Fibroblast of skin of left biceps (primary cell): Measurements from ENCODE around the gene ANAPC4.
"Not testable (repeated sequence)": the region's sequence is repeated elsewhere in the genome, so short reads cannot be mapped to it uniquely, and the experiment has no call there.

Experiments
- DNase-seq, 2 experiments: peaks; one replicate each; pipeline ENCODE4 v3.0.0-alpha.2; 2013; ENCODE audit warnings: low read depth in 2 of 2

The ANAPC4 gene, protein sequence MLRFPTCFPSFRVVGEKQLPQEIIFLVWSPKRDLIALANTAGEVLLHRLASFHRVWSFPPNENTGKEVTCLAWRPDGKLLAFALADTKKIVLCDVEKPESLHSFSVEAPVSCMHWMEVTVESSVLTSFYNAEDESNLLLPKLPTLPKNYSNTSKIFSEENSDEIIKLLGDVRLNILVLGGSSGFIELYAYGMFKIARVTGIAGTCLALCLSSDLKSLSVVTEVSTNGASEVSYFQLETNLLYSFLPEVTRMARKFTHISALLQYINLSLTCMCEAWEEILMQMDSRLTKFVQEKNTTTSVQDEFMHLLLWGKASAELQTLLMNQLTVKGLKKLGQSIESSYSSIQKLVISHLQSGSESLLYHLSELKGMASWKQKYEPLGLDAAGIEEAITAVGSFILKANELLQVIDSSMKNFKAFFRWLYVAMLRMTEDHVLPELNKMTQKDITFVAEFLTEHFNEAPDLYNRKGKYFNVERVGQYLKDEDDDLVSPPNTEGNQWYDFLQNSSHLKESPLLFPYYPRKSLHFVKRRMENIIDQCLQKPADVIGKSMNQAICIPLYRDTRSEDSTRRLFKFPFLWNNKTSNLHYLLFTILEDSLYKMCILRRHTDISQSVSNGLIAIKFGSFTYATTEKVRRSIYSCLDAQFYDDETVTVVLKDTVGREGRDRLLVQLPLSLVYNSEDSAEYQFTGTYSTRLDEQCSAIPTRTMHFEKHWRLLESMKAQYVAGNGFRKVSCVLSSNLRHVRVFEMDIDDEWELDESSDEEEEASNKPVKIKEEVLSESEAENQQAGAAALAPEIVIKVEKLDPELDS

DNA sequence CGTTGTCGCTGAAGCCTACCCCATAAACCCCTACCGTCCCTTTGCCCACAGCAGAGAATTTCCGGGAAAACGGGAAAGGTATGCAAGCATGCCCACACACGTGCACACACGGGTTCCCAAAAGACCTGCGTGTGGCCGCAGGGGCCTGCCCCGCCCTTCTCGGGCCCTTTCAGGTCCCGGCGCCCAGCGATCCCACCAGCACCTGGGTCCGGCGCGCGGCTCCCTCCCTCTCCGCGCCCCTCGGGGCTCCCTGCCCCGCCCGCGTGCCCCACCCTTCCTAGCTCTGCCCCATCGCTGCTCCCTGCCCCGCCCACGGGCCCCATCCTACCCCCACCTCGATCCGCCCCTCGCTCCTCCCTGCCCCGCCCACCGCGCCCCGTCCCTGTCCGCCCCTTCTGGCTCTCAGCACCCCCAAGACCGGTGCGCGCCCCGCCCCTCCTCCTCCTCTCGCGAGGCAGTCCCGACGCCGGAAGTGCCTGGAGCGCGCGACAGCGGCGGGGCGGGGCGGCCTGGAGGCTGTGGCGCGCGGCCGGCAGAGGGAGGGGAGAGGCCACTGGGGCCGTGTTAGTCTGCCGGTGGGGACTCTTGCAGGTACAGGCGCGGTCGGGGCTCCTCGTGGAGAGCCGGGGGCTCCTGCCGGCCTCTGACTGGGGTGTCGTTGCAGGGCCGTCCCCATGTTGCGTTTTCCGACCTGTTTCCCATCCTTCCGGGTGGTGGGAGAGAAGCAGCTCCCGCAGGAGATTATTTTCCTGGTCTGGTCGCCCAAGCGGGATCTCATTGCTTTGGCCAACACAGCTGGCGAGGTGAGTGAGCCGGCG is at the start of gene ANAPC4:
Gene ANAPC4 (plus strand): TSS at position 510 of the 818 bp plus-strand sequence. CDS start 165 bp downstream, at position 675.
- peak; percentile 73 to 79 for DNase-seq

DNA sequence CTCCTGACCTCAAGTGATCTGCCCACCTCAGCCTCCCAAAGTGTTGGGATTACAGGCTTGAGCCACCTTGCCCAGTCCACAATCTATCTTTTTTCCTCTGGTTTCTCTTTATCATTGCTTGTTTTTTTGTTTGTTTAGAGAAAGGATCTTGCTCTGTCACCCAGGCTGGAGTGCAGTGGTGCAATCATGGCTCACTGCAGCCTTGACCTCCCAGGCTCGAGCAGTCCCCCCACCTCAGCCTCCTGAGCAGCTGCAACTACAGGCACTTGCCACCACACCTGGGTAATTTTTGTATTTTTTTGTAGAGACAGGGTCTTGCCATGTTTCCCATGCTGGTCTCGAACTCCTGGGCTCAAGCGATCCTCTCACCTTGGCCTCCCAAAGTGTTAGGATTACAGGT is 48.6 kb upstream of the ANAPC4 start:
- not testable (repeated sequence) for DNase-seq

DNA sequence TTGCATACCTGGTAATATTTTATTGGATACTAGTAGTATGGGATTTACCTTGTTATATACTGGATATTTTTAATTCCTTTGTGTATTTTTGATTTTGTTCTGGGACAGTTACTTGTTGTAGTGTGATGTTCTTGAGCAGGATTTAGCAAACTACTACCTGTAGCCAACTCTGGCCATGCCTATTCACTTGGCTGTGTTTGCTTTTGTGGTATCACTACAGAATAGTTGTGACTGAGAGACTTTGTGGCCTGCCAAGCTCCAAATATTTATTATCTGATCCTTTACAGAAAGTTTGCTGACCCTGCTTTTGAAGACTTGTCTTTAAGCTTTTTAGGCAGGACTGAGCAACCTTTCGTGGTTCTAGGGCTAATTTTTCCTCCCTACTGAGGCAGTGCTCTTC is 46.7 kb upstream of the ANAPC4 start:
- no peak for DNase-seq

DNA sequence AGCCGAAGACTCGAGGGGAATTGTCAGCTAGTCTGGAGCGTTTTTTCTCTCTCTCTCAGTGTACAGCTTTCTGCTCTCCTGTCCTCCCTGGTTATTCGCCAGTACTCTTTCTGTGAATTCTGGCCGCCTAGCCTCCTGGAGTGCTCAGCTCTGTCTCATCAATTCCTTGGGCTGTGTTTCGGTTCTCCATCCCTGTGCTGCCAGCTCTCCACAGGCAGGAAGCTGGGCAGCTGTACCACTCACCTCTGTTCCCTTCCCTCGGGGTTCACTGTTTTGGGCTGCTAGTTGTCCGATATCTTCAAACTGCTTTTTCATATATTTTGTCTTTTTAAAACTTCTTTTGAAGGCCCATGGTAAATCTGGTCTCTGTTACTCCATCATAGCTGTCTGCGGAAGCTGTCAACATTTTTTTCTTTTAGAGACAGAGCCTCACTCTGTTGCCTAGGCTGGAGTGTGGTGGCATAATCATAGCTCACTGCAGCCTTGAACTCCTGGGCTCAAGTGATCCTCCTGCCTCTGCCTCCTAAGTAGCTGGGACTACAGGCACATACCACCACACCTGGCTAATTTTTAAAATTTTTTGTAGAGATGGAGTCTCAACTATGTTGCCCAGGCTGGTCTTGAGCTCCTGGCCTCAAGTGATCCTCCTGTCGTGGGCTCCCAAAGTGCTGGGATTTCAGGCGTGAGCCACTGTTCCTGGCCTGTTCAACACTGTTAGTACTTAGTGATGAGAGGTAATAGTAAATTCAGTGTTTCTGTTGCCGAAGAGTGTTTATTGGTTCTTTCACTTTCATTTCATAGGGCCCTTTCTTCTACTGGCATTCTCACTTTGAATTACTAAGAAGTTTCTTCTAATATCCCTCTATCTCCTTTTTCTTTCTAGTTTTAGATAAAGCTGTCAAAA is 45.9 kb upstream of the ANAPC4 start:
- no peak for DNase-seq

DNA sequence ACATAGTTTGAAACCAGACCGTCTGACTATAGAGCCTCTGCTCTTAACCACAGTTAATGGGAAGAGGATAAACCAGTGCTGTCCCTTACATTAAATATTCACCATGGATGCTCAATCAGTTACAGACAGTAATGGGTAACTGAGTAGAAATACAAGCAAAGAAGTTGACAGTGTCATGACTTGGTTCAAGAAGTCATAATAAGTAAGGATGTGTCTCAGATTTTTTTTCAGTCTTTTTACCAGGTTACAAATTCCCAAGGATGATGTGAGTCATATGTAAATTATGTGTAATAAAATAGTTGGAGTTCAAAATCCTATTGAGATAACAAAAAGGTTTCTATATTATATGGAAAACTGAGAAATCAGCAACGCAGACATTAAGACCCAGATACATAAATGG is 33.4 kb upstream of the ANAPC4 start:
- DNase-seq, result no peak

DNA sequence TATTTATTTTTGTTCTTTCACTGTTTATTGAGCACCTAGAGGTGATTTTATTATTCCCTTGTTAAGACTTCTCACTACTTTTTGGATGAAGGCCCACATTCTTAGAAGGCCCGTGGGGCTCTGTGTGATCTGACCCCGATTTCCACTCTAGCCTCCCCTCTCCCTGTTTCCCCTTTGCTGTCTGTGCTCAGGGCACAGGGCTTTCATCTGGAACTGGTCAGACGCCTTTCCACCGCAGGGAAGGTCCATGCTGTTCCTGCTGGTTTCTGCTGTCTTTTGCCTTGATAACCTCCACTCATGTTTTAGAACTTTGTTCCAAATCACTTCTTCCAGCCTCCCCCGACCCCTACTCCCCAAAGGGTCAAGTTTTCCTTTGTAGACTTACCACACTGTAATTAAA is 31.3 kb upstream of the ANAPC4 start:
- no peak for DNase-seq

DNA sequence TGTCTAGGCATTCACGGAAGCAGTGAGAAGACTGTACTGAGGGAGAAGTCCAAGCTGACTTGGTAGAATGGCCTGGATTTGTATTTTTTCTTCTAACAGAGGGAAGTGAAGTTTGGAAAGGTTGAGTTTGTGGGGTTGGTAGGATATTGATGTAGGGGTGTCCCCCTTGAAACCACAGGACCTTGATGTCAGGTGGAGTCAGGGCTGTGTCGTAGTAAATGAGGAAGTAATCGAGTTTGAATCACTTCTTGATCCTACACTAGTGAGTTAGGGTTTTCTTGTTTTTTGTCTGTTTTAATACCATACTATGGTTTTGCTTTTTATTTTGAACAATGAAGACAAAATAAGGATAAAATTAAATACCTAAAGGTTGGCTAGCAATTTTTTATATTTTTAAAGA is 30.1 kb upstream of the ANAPC4 start:
- no peak for DNase-seq

DNA sequence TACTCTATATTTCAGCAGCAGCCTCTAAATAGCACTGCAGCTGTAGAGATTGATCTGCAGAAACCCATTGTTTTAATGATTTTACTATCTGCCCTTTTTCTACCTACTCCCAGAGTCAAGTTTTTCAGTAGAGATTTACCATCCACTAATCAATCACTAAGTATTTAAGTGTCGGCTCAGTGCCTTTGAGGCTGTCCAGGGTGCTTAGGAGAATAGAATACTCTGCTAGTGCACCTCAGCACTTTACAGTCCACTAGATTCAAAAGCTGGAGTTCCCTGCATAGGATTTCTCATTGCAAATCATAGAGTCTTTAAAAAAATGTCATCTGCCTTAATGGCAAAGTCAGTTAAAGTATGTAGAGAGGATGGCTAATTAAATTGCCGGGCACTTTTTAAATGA is 29.6 kb upstream of the ANAPC4 start:
- no peak for DNase-seq

DNA sequence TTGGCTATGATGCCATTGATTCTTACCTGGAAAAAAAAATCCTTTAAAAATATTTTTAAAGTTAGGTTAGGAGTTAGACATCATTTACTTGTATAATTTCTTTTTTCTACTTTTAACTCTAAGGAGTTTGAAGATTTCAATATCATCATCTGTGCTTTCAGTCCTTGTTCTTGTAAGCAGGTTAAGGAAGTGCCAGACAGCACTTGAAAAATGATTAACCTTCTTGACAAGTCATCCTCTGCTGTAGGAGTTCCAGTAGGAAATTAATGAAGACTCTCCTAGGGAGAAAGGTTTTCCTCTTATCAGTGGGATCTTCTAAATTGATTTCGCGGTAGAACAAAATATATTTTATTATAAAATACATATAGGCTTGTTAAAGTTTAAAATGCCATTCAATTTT is 29.1 kb upstream of the ANAPC4 start:
- DNase-seq, result no peak

DNA sequence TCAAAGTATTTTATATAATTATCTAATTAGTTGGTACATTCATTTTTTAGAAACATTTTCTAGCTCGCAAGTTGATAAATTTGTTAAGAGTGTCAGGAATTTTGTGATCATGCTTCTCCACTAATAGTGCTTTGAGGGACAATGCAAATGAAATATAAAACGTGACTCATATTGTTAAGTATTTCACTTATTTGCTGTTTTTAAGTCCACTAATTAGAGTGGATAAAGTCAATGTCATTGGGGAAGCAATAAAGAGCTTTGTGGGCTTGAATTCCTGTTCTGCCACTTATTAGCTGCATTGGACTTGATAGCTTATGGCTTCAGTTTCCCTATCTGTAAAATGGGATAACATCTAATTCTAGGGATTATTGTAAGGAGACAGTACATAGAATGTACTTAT is 26.5 kb upstream of the ANAPC4 start:
- DNase-seq, result no peak

DNA sequence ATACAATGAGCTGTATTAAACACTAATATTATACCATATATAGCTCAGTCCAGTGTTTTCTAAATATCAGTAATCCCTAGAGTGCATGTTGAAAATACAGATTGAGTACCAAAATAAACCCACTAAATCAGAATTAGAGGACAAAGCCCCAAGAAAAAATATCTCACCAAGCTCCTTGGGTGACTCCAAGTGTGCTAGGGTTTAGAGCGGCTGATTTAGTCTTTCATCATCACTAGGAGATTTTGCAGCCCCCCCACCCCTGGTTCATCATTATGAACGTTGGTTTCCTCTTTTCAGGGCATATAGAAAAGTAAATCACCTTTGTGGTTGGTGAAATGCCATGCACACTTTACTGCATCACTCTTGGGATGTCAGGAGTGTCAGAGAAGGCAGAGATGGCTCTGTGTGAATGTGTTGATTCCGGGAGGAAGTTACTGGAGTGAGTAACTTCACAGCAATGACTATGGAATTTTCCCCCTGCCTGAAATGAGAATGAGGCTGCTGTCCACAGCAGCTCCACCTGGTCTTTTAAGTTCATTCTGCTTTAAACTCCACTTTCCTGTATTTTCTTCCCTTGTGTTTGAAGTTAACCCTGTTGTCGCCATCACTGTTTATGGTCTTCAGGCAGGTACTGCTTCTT is 25.2 kb upstream of the ANAPC4 start:
- no peak for DNase-seq

DNA sequence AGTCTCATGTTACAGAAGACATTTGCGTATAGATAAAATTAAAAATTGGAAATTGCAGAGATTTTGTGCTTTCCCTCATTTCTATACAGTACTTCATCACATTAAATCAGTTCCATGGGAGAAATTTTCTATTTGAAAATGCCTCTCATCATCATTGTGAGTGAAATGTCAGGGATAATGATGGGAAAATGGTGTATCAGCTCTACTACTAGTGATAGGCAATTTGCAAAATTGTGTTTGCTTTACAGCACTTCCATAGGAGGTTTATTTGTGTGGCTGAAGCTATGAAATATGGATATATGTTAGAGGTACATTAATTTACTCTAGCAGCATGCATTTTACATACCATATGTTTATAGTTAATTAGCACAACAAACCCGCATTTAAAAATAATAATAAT is 21.0 kb upstream of the ANAPC4 start:
- no peak for DNase-seq

DNA sequence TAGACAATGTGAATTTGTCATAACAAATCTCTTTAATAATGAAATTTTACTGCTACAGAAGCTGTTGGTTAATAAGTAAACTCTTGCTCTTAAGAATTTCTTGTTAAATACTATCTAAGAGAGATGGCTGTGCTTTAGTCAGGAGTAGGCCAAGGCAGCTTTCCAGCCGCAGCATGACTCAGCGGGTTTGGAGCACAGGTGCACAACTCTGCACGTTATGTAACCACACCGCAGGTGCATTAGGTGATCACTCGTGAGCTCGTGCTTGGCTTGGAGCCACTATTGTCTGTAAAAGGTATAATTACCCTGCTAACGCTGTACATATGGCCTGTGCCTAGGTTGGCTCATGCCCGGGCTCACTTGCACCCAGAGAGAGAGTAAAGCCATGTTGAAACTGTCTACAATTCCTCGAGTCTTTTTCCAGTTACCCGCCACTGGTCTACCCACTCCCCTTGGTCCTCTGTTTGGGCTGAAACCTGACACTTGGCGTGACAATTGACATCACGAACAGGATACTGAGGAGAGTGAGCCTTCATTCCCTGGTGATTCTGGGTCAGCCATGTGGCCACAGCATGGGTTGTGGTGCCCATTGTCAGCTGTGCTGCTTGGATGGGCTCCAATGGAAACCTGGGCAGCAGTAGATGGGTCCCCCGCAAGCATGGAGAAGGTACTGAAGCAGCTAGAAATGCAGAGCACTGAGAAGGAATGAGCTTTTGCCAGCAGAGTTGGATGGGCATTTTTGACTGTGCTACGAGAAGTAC is 18.4 kb upstream of the ANAPC4 start:
- no peak for DNase-seq

DNA sequence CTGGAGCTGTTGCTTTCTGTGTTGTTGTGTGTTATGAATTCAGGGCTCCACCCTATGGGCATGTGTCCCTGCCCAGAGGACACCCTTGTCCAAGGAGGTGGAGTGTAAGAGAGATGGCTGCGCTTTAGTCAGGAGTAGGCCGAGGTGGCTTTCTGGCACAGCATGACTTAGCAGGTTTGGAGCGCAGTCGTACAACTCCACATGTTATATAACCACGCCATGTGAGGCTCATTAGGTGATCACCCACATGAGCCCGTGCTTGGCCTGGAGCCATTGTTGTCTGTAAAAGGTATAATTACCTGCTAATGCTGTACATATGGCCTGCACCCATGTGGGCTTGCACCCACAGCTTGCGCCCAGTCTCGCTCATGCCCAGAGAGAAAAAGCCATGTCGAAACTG is 15.8 kb upstream of the ANAPC4 start:
- no peak for DNase-seq

DNA sequence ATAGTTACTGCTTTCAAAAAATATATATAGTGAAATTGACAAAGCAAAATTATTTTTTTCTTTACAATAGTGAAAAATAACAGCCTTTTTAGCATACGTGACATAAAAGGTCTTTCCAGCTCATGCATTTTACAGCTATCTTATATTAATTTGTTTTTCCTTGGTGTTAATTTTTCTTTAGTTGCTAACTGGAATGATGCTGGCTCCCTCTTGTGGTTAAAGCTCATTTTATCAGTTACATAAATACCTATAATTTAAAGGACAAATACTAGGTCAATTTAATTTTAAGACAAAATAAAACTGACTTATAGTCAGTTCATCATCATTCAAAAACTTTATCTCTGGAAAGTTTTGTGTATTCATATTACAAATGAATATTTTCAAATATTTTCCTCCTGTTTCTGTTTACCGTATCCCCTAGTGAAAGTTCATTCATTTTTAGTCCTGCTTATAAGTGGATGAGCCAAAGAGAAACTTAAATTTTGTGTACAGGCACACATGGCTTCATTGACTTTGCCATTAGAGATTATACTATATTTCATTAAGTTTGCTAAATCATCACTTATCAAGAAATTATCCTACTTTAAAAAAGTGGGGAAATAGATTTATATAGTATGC is 9.9 kb upstream of the ANAPC4 start:
- no peak for DNase-seq

DNA sequence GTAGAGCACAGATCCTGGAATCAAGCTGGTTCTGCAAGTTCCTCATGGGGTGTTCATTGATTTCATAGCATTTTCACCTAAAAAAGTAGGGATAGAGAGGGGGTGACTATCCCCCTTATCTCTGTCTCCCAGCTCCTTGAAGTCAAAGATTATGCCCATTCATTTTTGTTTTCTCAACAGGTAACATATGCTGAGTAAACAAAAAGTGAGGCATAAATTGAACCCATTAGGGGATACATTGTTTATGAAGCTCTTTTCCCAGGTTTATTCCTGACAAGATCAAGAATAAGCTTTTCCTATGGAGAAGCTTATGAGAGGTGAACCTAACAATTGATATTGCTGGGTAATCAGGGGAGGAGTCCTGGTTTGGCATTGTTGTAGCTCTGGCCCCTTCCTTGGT is 9.2 kb upstream of the ANAPC4 start:
- no peak for DNase-seq

DNA sequence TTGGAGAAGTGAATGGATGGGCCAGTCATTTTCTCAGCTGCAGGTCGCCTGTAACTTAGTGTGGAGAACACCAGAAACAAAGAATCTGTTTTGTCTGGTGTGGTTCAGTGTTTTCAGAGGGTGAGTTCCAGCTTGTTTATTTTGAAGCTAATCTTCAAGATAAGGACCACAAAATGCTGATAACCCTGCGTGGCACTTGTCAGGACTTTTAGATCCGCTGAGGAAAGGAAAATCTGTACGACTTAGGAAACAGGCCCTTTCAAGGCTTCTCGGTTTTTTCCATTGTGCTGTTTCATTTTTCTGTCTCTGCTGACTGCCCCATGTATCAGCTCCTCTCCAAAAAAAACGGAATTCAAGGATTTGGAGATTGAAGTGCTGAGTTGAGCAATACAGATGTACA is 8.7 kb upstream of the ANAPC4 start:
- DNase-seq, result no peak

DNA sequence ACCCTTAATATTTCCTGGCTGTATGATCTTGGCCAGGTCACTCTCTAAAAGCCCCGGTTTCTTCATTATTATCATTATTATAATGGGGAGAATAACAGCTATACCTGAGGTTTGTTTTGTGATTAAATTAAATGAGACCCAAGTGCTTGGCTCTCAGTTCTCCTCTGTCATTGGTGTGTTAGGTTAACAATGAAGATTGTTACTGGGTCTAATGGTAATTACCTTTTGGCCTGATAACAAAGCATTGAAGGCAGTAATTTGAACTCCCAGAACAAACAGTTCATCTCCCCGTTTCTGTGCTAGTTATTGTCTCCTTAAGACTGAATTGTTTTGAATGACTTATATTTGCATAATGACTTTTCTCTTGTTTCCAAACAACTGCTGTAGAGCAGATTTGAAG is 6.8 kb upstream of the ANAPC4 start:
- DNase-seq, result no peak

DNA sequence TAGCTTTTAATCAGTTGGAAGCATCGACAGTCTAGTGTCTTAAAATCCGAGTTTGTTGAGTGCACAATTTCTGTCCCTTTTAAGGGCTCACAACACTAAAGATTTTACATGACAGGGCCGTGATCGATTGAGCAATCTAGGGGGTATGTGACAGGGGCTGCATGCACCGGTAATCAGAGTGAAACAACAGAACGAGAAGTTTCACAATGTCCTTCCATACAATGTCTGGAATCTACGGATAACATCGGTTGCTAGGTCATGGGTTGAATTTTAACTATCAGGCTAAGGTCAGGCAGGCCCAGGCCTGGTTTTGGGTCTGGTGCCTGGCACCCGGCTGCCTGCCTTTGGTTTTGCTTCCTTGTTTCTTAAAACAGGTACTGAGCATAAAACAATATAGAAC is 4.5 kb upstream of the ANAPC4 start:
- DNase-seq, result not testable (repeated sequence)
